ENCODE results near the gene REV3L. TPM values are rescaled to one million over a fixed set of nuclear protein-coding genes. Genes with fewer than 3 reads are reported as not detected.
A peak's percentile ranks its signal among the peaks of the same experiment; 100 is the strongest.

Gene REV3L
- total and polyA plus RNA-seq, 2 donors (not counting 1 experiment from before 2014, with no cell fraction given): 4.7 to 37.9 TPM

GRCh38 chr6:111483736-111484632, 966 bp upstream of the REV3L start:
- peak overlapping the region; percentile 72 to 97 (median 88) for H3K4me3 ChIP-seq (ENCODE audit: control extremely low read depth in 1 of 5, extremely low read depth in 1 of 5, insufficient read depth in 1 of 5, low read depth in 2 of 5, low read length in 4 of 5)

More at GRCh38 chr6:111483736-111484632, 966 bp upstream of the REV3L start:
- Mint-ChIP-seq H3K4me1 (peaks cover 45% of the 10 kb centered on the region), H3K27me3 (no peaks in the 10 kb centered on the region), H3K27ac (peak overlapping the region; percentile 99), H3K4me3 (peak overlapping the region; percentile 96), H3K9me3 (ENCODE audit: insufficient read depth) (no peaks in the 10 kb centered on the region)
- Histone ChIP-seq H3K36me3 (replicated peaks in 1 of 2; ENCODE audit: control extremely low read depth in 1 of 2, control insufficient read depth in 1 of 2, extremely low read depth in 1 of 2, insufficient read depth in 2 of 2, low read length in 1 of 2) (no peaks in the 10 kb centered on the region), H3K4me1 (ENCODE audit: control insufficient read depth in 2 of 2, insufficient read depth in 2 of 2, low read length in 2 of 2) (peaks cover 16 to 18% of the 10 kb centered on the region in 2 donors), H3K9me3 (ENCODE audit: control extremely low read depth in 1 of 3, control insufficient read depth in 2 of 3, insufficient read depth in 1 of 3, low read length in 2 of 3) (no peaks in the 10 kb centered on the region), H4K20me1 (ENCODE audit: control insufficient read depth, insufficient read depth, low read length, poor library complexity, severe bottlenecking) (no peaks in the 10 kb centered on the region), H3K4me2 (replicated peaks; ENCODE audit: low read depth, low read length, poor library complexity, severe bottlenecking) (peak overlapping the region; percentile 71), H3K27ac (ENCODE audit: low read length in 2 of 2) (peak overlapping the region; percentile 98 to 99), H2AFZ (ENCODE audit: insufficient read depth, low read depth, low read length, poor library complexity, severe bottlenecking) (peak overlapping the region; percentile 69), H3K79me2 (ENCODE audit: control insufficient read depth, insufficient read depth, low read length) (peaks cover 75% of the 10 kb centered on the region), H3K27me3 (replicated peaks in 1 of 4; ENCODE audit: control extremely low read depth in 1 of 4, control insufficient read depth in 3 of 4, insufficient read depth in 4 of 4, low read length in 3 of 4) (no peaks in the 10 kb centered on the region), H3K9ac (ENCODE audit: low read length) (peak overlapping the region; percentile 78)
- CTCF ChIA-PET: interaction anchor here (1.0 to 3.4 kb wide), 5 partner anchors 80 to 225 kb away, joined by 3 to 26 read pairs (median 5); partner anchors contain the start of gene TRAF3IP2
- no peak for DNase-seq
- WGBS (ENCODE audit: insufficient coverage): under 1% methylated on average over 62 of the region's 66 CpGs
- no peak for TF ChIP-seq EZH2 (IDR thresholded peaks at IDR 0.05; ENCODE audit: borderline replicate concordance, insufficient read depth, low read depth, low read length, poor library complexity, severe bottlenecking)
- no peak for TF ChIP-seq CTCF (IDR thresholded peaks at IDR 0.05)
- POLR2A ChIA-PET: interaction anchor here (0.6 to 3.0 kb wide), 11 partner anchors 72 to 285 kb away, joined by 3 to 26 read pairs (median 4); partner anchors contain the start of gene TRAF3IP2
- peak; percentile 68 for ATAC-seq (ENCODE audit: low read depth)
- intact Hi-C loops (cut with micrococcal nuclease): loop anchor here (1.0 to 10.0 kb wide), 8 partner anchors 78 to 1299 kb away; partner anchors contain the start of genes CDC40, FYN, RPF2 and TRAF3IP2
